ENCODE results near the gene CRTC2.

The CRTC2 gene

DNA sequence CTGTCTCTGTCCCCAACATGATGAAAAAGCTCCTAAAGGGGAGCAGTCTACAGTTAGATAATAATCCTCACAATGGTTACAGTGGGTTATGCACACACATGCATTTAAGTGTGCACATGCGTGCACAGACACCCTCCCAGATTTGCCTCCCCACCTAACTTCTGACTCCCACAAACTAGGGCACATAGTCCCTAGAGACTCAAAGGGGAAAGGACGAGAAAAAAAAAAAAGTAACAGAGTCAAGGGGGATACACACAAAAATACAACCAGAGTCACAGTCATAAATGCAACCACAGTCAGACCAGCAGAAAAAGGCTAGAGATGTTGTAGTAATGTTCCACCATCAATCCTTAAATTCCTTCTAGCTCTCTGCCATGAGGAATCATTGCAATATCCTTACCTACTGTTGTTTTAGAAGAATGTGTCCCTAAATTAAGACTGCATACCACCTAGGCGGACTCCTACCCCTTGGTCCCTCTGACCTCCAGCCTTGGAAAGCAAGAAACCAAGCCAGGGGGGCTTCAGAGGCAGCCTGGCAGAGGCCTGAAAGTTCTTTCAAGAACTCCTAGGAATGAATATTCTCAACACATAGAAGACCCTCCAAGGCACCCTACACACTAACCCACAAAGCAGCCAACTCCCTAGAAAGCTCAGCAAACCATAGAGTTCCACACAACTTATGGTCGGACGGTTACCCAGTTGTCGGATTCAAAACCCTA is 1.3 kb downstream of the CRTC2 start:
- in situ Hi-C loops (cut with HindIII; ENCODE audit: low pct_ligation_motif_present, low pct_unique_long_range_greater_than_20kb, low sequenced_read_pairs) = no loop called here
- DNase-seq = no peak

DNA sequence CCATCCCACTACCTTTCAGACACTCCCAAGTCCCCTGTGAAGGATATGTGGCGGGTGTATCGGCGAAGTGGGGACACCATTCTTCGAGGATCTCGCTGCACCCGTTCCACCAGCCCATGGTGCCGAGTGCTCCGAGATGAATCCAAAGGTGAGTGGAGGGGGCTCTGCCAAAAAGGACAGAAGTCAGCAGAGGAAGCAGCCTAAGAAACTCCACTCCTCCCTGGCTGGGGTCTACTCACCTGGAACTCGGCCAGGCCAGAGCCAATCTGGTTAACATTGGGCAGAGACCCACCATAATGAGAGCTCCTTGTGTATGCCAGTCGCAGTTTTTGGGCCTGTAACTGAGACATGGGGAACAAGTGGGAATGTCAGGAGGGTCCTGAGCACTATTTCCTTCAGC is 3.6 kb downstream of the CRTC2 start:
- in situ Hi-C loops (cut with HindIII; ENCODE audit: low pct_ligation_motif_present, low pct_unique_long_range_greater_than_20kb, low sequenced_read_pairs) = no loop called here

DNA sequence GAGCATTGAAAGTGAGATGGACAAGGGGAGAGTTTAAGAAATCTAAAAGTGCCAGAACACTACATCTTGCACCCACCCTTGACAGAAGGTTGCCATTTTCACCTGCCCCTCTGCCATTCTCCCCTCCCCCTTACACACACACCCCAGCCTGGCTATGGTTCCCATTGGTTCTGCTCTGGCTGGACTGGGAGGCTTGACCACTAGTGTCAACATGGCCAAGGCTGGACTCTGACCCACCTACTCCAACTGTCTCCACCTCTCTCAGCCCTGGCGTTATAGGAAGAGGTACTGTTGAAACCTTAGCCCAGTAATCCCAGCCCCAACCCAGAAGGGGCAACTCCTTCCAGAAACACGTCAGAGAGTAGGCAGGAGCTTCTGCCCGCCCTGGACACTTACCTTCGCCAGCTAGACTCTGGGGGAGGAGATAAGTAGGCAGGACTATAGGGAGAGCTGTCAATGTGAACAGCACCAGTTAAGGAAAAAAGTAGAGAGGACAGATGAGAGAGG is 4.5 kb downstream of the CRTC2 start:
- in situ Hi-C loops (cut with HindIII; ENCODE audit: low pct_ligation_motif_present, low pct_unique_long_range_greater_than_20kb, low sequenced_read_pairs) = no loop called here
- no peak for DNase-seq

More for the DNA sequence above, 3.6 kb downstream of the CRTC2 start:
- no peak for DNase-seq

DNA sequence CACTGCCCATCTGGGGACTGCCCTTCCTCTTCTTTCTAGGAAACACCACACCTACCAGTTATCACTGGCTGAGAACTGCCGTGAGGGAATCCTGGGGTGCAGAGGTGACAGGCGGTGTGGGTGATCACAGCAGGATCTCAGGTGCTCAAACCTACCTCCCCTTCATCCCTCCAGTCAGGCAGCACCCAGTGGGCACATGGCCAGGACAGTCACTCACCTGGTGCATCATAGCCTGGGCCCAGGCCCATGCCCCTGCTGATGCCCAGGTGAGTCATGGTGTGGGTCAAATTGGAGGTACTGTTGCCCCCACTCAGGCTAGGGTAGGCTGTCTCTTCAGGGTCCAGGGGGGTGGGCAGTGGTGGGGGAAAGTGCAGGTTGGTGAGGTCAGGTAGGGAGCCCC is 6.6 kb downstream of the CRTC2 start:
- in situ Hi-C loops (cut with HindIII; ENCODE audit: low pct_ligation_motif_present, low pct_unique_long_range_greater_than_20kb, low sequenced_read_pairs) = no loop called here
- no peak for DNase-seq

DNA sequence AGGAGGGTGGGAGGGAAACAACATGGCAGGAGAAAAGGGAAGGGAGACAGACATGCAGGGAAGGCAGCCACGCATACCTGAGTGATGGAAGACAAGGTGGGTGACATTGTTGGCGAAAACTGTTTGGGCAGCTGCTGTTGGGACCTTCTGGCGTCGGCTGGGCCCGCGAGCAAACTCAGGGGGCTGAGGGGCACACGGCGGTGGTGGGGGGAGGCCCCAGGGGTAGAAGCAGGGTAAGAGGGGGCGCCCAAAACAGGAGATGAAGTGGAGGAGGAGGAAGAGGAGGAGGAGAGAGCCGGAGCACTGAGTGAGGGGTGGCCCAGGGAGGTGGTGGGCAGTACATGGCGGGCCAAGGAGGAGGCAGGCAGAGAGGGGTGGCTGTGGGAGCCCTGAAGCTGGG is 7.2 kb downstream of the CRTC2 start:
- in situ Hi-C loops (cut with HindIII; ENCODE audit: low pct_ligation_motif_present, low pct_unique_long_range_greater_than_20kb, low sequenced_read_pairs) = no loop called here
- no peak for DNase-seq

DNA sequence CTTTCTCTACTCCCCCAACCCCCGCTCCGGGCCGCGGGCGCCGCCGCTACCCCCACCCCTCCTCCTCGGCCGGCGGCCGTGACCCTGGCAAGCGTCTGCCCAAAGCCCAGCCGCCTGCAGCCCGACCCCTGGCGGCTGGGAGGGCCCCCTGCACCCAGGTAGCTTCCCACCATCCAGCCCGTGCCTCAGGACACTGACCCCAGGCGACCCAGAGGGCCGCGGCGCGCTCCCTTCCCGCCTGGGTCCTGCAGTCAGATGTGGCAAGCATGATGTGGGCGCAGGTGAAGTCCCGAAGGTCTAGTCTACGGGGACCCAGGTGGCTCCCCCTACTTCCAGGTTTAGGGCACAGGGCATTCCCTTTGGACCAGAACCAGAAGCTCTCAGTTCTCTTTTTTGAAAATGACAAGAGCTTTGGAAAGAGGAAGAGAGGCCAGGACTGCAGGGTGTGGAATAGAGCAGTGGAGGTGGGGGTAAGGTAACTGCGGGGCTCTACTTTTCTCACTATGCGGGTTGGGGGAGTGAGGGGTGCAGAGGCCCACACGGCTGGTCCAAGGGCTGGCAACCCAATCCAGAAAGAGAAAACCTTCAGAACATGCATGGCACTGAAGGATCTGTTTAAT is 11.7 kb downstream of the CRTC2 start, which contains the start of gene DENND4B:
Gene DENND4B, minus strand, starts transcription at position 97 of the 620 bp plus-strand sequence. CDS start 2,344 bp downstream, outside the sequence.
- in situ Hi-C loops (cut with HindIII; ENCODE audit: low pct_ligation_motif_present, low pct_unique_long_range_greater_than_20kb, low sequenced_read_pairs) = no loop called here
- peak; percentile 87 for DNase-seq

DNA sequence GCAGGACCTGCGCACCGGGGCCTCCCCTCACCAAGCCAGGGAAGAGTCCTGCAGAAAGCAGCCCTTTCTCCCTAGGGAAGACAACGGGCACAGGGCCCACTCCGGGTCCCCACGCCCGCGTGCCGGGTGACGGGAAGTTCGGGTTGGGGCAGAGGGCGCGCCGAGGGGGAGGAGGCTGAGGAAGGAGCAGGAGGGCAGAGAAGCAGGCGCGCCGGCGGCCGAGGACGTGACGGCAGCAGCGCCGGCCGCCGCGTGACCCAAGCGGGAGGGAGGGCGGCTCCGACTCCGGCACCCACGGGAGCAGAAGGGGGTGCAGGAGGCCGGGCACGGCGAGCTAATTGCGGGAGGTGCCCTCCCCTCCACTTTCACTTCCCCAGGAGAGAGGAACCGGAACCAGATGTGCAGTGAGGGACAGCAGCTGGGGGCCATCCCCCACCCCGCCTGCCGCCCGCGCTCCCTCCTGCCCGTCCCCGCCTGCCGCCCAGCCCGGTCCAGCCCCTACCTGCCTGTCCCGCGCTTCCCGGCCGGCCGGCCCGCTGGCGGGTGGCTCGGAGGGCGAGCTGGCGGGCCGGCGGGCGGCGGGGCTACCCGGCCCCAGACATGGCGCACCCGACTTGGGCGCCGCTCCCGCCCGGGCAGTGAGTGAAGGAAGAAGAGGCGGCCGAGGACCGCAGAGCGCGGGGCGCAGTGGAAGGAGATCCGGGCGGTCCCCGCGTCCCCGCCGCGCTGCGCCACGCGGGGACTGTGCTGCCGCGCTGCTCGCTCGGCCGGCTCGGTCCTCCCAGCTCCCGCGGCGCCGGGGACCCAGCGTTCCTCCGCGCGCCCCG is 12.4 kb downstream of the CRTC2 start:
- peak; percentile 68 for DNase-seq
- in situ Hi-C loops (cut with HindIII; ENCODE audit: low pct_ligation_motif_present, low pct_unique_long_range_greater_than_20kb, low sequenced_read_pairs) = no loop called here

DNA sequence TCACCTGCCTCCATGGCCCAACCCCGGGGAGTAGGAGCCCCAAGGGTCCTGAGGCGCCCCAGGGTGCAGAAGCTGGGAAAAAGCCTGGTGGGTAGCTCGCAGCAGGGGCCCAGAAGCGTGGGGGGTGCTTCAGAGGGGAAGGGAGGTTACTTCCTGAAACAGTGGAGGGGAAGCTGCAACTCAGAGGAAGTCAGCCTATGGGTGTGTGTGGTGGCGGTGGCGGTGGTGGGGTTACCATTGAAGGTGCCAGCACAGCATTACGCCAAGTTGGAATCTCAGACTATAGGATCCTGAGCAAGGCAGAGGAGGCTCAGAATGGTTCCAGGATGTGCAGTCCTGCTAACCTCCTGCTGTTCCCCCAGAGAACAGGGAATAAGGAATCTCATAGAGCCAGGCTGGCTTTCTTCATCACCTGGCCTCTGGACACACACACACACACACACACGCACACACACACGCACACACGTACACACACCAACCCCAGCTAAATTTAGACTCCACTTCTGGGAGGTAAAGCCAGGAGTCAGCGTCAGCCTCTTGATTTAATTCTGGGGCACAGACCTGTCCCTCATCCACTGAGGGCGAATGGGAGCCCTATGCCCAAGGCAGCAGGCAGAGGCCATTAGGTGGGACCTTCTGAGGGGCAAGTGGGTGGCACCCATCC is 13.1 kb downstream of the CRTC2 start:
- in situ Hi-C loops (cut with HindIII; ENCODE audit: low pct_ligation_motif_present, low pct_unique_long_range_greater_than_20kb, low sequenced_read_pairs) = no loop called here
- DNase-seq = no peak

DNA sequence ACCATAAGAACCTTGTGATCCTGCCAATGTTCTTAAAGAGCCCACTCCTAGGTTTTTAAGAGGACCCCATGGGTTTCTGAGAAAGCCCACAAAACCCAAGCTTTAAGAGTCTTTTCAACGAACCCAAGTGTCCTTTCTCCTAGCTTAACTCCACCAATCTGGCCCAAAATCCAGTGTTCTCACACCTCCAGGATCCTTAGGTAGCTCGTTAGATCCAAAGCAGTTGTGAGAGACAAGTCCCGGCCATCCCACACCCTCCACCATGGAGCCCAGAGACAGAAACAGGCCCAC is 13.6 kb downstream of the CRTC2 start:
- DNase-seq = no peak
- in situ Hi-C loops (cut with HindIII; ENCODE audit: low pct_ligation_motif_present, low pct_unique_long_range_greater_than_20kb, low sequenced_read_pairs) = no loop called here

DNA sequence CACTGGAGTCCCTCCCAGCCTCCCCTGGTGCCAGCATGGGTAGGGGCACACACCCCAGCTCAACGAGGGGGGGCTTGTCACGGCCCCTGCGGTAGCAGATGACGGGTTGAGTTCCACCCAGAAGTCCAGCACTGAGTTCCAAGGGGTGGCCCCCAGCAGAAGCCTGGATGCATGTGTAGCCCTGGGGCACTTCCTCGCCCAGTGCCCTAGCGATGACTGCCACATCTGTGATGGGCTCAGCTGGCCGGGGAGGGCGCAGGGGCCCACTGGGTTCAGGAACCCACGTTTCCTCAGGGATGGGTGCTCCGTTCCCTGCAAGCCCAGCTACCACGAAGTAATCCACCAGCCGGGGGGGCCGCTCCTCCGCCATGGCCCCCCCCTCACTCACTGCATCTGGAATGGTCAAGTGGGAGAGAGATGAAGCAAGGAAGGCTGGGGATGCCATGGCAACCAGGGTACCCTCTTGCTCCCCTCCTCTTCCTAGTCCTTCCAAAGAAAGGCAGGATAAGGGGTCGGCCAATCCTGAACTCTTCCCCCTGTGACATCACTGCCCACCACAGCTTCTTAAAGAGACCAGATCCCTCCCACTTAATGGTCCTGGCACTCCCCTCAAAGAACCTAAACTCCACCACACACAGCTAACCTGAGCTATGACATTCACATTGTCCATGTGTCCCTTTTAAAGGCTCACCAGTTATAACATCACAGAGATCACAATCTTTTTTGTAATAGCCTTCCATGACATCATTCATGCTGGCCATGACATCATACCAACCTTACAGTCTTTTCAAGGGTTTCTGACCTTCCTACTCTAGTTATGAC is 14.2 kb downstream of the CRTC2 start:
- no peak for DNase-seq
- in situ Hi-C loops (cut with HindIII; ENCODE audit: low pct_ligation_motif_present, low pct_unique_long_range_greater_than_20kb, low sequenced_read_pairs) = no loop called here

DNA sequence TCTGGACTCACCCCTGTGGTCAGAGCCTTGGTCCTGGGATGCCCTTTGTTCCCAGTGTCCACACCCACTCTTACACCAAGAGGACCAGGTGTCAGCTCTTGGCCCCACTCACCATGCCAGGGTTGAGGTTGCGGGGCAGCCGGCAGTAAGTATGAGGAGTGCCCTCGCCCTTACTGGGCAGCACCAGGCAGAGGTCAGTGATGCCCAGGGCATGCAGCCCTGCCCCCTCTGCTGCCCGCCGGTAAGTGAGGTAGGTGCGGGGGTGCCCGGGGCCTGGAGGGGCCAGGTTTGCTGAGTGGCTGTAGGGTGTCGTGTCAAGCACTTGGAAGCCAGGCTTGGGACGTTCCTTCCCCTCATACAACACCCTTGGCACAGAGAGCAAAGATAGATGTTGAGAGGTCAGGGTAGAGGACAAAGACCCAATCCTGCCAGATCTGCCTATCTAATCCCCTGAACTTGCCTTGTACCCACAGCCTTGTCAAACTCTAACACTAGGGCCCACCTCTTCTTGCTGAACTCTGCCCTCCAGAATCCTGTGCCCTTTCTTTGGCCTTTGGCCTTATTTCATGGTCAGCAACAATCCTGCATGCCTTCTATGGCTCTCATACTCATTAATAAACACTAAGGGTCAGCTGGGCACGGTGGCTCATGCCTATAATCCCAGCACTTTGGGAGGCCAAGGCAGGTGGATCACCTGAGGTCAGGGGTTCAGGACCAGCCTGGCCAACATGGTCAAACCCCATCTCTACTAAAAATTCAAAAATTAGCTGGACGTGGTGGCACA is 15.5 kb downstream of the CRTC2 start:
- DNase-seq = no peak
- in situ Hi-C loops (cut with HindIII; ENCODE audit: low pct_ligation_motif_present, low pct_unique_long_range_greater_than_20kb, low sequenced_read_pairs) = no loop called here

DNA sequence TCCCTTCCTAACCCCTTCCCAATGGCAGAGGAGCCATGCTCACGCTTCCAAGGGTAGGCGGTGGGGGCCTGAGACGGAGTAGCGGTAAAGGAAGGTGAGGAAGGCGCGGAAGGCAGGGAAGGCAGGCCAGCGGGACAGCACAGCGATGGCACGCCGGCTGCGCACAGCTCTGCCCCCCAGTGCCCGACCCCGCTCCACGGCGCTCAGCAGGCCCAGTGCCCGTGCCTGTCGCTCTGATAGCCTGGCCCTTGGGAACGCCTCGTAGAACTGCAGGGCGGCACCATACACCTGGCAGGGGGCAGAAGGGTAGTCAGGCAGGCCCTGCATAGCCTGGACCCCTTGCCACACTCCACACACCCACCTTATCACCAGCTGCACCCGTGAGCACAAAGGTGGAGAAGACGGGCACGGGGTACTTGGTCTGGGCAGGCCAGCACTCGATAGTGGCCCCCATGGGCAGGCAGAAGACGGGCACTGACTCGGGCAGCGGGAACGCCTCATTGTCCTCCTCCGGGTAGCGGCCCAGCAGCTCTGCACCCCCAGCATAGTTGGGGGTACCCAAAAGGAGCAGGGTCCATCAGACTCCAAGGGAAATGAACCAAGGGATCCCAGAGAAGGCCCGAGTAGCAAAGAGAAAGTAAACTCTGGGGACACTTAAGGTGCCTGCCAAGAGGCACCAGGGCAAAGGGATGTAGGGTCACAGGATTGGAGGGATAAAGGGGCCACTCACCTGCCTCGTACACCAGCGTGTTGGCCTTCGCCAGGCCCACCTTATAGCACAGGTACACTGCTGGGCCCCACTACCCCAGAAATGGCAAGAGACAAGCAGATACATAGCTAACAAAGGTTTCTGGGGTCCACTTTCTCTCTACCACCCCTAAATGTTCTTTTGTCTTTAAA is 16.3 kb downstream of the CRTC2 start:
- DNase-seq = no peak
- in situ Hi-C loops (cut with HindIII; ENCODE audit: low pct_ligation_motif_present, low pct_unique_long_range_greater_than_20kb, low sequenced_read_pairs) = no loop called here

DNA sequence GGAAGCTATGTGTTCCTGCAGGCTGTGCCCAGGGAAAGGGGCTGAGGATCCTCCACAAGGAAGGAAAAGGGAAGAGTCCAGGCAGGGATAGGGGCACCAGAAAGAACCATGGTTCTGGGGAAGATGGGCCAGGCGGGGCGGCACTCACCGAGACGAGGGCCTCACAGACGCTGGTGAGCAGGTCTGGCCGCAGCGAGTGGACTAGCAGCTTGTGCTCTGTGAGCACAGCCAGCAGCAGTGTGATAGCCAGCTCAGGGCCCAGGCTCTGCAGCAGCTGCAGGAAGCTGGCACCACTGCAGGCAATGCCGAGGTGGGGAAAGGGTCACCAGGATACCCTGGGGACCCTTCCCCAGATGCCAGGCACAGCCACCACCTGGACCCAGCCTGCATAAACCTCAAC is 17.7 kb downstream of the CRTC2 start:
- no peak for DNase-seq
- in situ Hi-C loops (cut with HindIII; ENCODE audit: low pct_ligation_motif_present, low pct_unique_long_range_greater_than_20kb, low sequenced_read_pairs) = no loop called here

DNA sequence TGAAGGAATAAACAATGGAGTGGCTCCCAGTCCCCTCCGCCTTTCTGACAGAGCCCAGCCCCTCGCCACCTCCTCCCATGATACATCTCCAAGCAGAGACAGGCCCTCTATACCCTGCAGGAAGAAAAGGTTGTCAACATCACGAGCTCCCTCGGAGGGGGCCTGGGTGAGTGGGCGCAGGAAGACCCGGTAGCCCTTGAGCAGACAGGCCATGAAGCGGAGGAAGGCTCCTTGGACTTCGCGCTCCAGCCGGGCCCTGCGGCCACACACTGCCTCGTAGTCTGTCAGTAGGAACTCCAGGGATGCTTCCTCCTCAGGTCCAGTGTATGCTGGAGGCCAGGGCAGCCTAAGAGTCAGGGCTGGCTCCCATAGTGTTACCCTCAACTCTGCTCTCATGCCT is 18.9 kb downstream of the CRTC2 start:
- no peak for DNase-seq
- in situ Hi-C loops (cut with HindIII; ENCODE audit: low pct_ligation_motif_present, low pct_unique_long_range_greater_than_20kb, low sequenced_read_pairs) = no loop called here

DNA sequence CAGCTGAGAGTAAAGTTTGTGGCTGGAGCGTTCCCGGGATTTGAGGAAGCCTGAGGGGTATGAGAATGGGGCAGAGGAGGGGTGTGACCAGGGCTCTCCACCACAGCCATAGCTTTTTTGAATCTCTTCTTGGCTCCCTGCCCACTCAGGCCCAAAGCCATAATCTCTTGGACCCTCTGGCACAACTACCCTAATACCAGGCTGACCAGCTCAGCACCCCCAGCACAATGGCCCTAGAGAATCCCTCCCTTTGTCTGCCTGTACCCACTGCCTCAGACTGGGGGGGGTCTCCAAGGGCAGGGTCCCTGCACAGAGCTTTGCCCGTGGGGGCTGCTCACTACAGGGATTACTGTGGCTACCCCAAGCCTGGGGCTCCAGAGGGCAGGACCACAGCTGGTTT is 19.4 kb downstream of the CRTC2 start:
- in situ Hi-C loops (cut with HindIII; ENCODE audit: low pct_ligation_motif_present, low pct_unique_long_range_greater_than_20kb, low sequenced_read_pairs) = no loop called here
- no peak for DNase-seq

DNA sequence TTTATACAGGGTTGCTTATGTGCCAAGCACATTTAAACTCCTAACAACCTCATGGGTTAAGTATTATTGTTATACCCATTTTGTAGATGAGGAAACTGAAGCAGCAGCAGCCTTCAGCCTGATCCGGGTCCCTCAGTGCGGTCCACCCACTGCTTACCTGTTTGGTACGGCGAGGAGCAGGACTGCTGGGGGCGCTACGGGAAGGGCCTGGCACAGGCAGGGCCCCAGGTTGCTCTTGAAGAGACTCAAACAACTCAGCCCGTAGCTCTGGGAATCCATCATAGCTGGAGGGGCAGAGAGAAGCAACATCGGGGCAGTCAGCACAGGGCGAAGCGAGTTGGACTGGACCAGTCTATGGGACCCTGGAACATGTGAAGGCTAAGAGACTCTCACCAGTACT is 21.1 kb downstream of the CRTC2 start:
- in situ Hi-C loops (cut with HindIII; ENCODE audit: low pct_ligation_motif_present, low pct_unique_long_range_greater_than_20kb, low sequenced_read_pairs) = no loop called here
- DNase-seq = no peak

Measured in ACHN (cell line).